Activated CD4-positive, alpha-beta T cell treated with anti-CD3 and anti-CD28 coated beads, Interleukin-2, amount 50 U/mL, for 48 hours (primary cell): Measurements from ENCODE around the gene DHRS4.
A peak's percentile ranks its signal among the peaks of the same experiment; 100 is the strongest.
"Not testable (repeated sequence)": the region's sequence is repeated elsewhere in the genome, so short reads cannot be mapped to it uniquely, and the experiment has no call there.

Experiments used
- DNase-seq, 2 experiments: peaks; one replicate each; pipeline ENCODE4 v3.0.0-alpha.2; 2020

DHRS4 gene

GRCh38 chr14:23988607-23989363 is 35.2 kb downstream of the DHRS4 start, which contains the start of gene DHRS4L2:
TSS of gene DHRS4L2 (plus strand) at chr14:23988929. CDS start at chr14:23988948, 19 bp downstream.
- DNase-seq, result peak; percentile 88 to 90

GRCh38 chr14:23989734-23990445 is 36.3 kb downstream of the DHRS4 start:
- DNase-seq, result peak; percentile 22 to 43

GRCh38 chr14:23990961-23991360 is 37.4 kb downstream of the DHRS4 start:
- not testable (repeated sequence) for DNase-seq

- not testable (repeated sequence) for DNase-seq
Measured at GRCh38 chr14:23993042-23993441, 39.5 kb downstream of the DHRS4 start.

- DNase-seq, result not testable (repeated sequence)
Measured at GRCh38 chr14:23996009-23996408, 42.4 kb downstream of the DHRS4 start.

- not testable (repeated sequence) for DNase-seq
Measured at GRCh38 chr14:23996825-23997224, 43.3 kb downstream of the DHRS4 start.

GRCh38 chr14:23999640-24000039 is 46.1 kb downstream of the DHRS4 start:
- DNase-seq, result not testable (repeated sequence)

- DNase-seq, result not testable (repeated sequence)
Measured at GRCh38 chr14:24001078-24001477, 47.5 kb downstream of the DHRS4 start.

- not testable (repeated sequence) for DNase-seq
Measured at GRCh38 chr14:24001679-24002078, 48.1 kb downstream of the DHRS4 start.

- not testable (repeated sequence) for DNase-seq
Measured at GRCh38 chr14:24006471-24006816, 52.9 kb downstream of the DHRS4 start.

GRCh38 chr14:24006817-24007652 is 53.5 kb downstream of the DHRS4 start:
- peak; percentile 58 to 65 for DNase-seq

GRCh38 chr14:24011051-24011450 is 57.5 kb downstream of the DHRS4 start:
- no peak for DNase-seq

- not testable (repeated sequence) for DNase-seq
Measured at GRCh38 chr14:24012726-24013273, 59.2 kb downstream of the DHRS4 start.

GRCh38 chr14:24013654-24014514 is 60.3 kb downstream of the DHRS4 start:
- peak; percentile 23 to 40 for DNase-seq

- not testable (repeated sequence) for DNase-seq
Measured at GRCh38 chr14:24015745-24016144, 62.2 kb downstream of the DHRS4 start.
